Measurements from ENCODE around the gene GIPR. TPM values are rescaled to one million over a fixed set of nuclear protein-coding genes. Genes with fewer than 3 reads are reported as not detected.
"Not testable (repeated sequence)": the region's sequence is repeated elsewhere in the genome, so short reads cannot be mapped to it uniquely, and the experiment has no call there.

Gene GIPR
- total RNA-seq, 1 donor from 2014 or later: 3.4 TPM

DNA sequence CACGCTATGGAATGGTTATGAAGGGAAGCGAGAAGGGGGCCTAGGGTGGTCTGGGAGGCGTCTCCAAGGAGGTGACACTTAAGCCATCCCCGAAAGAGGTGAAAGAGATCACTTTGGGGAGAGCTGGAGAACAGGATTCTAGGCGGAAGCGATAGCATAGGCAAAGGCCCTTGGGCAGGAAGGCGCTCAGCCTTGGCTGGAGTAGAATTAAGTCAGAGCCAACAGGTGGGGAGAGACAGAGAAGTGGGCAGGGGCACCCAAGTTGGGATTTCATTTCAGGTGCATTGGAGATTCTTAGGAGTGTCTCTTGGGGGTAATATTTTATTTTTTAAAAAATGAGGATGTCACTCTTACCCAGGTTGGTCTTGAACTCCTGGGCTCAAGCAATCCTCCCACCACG lies 14.1 kb downstream of the GIPR start:
- DNase-seq (ENCODE audit: extremely low spot score in 2 of 2): no peak
- TF ChIP-seq POLR2AphosphoS5 (IDR thresholded peaks at IDR 0.05; ENCODE audit: insufficient read depth in 1 of 2, low read depth in 1 of 2): no peak
- TF ChIP-seq, protein P1, sequence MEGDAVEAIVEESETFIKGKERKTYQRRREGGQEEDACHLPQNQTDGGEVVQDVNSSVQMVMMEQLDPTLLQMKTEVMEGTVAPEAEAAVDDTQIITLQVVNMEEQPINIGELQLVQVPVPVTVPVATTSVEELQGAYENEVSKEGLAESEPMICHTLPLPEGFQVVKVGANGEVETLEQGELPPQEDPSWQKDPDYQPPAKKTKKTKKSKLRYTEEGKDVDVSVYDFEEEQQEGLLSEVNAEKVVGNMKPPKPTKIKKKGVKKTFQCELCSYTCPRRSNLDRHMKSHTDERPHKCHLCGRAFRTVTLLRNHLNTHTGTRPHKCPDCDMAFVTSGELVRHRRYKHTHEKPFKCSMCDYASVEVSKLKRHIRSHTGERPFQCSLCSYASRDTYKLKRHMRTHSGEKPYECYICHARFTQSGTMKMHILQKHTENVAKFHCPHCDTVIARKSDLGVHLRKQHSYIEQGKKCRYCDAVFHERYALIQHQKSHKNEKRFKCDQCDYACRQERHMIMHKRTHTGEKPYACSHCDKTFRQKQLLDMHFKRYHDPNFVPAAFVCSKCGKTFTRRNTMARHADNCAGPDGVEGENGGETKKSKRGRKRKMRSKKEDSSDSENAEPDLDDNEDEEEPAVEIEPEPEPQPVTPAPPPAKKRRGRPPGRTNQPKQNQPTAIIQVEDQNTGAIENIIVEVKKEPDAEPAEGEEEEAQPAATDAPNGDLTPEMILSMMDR (IDR thresholded peaks at IDR 0.05): no peak
- TF ChIP-seq POLR2A (IDR thresholded peaks at IDR 0.05): no peak
- intact Hi-C loops (cut with DNase I): no loop called here
- H3K27me3 ChIP-seq: no peaks in the 10 kb centered on the region
- H3K4me1 ChIP-seq: peaks cover 23% of the 10 kb centered on the region
- no peaks in the 10 kb centered on the region for H3K9me3 ChIP-seq
- H3K4me3 ChIP-seq: peak overlapping the region in 1 of 2 donors; percentile 39
- peak overlapping the region; percentile 70 for H3K27ac ChIP-seq
- peaks cover 0 to 16% of the 10 kb centered on the region in 2 donors for H3K36me3 ChIP-seq

DNA sequence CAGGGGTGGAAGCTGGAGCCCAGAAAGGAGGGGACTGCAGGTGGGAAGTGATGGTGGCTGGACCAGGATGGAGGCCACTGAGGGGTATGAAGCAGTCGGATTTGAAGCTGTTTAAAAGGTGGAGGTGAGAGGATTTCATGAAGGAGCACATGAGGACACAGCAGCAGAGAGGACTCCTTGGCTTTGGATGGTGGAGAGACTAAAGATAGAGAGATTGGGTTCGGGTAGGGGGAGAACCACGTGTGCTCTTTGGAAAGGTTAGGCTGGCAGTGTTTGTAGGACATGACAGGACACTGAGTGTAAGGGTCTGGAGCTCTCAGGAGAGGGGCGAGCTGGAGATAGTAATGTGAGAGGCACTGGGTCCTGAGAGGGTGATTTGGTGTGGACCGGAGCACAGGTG lies 14.9 kb downstream of the GIPR start:
- TF ChIP-seq, protein P1 (IDR thresholded peaks at IDR 0.05): no peak
- no peak for TF ChIP-seq POLR2AphosphoS5 (IDR thresholded peaks at IDR 0.05; ENCODE audit: insufficient read depth in 1 of 2, low read depth in 1 of 2)
- no peak for TF ChIP-seq POLR2A (IDR thresholded peaks at IDR 0.05)
- Histone ChIP-seq H3K4me1 (peaks cover 17% of the 10 kb centered on the region), H3K27ac (no peak overlapping the region), H3K9me3 (no peaks in the 10 kb centered on the region), H3K27me3 (no peaks in the 10 kb centered on the region), H3K36me3 (peaks cover 0 to 24% of the 10 kb centered on the region in 2 donors), H3K4me3 (no peak overlapping the region)
- intact Hi-C loops (cut with DNase I): no loop called here
- no peak for DNase-seq (ENCODE audit: extremely low spot score in 2 of 2)

GRCh38 chr19:45685045-45685444 lies 17.0 kb downstream of the GIPR start:
- peaks cover 0 to 34% of the 10 kb centered on the region in 2 donors for H3K36me3 ChIP-seq
- H3K4me3 ChIP-seq; H3K9me3 ChIP-seq; H3K27ac ChIP-seq; intact Hi-C loops (cut with DNase I); DNase-seq (ENCODE audit: extremely low spot score in 2 of 2); H3K27me3 ChIP-seq: not testable (repeated sequence)
- peaks cover 14% of the 10 kb centered on the region for H3K4me1 ChIP-seq

GRCh38 chr19:45687599-45687998 lies 19.6 kb downstream of the GIPR start:
- Histone ChIP-seq H3K36me3 (peaks cover 0 to 34% of the 10 kb centered on the region in 2 donors), H3K27me3 (no peaks in the 10 kb centered on the region), H3K4me3 (no peak overlapping the region), H3K9me3 (no peaks in the 10 kb centered on the region), H3K27ac (no peak overlapping the region), H3K4me1 (peaks cover 13% of the 10 kb centered on the region)
- intact Hi-C loops (cut with DNase I): no loop called here
- no peak for DNase-seq (ENCODE audit: extremely low spot score in 2 of 2)
- TF ChIP-seq POLR2A (IDR thresholded peaks at IDR 0.05) (no peak), POLR2AphosphoS5 (IDR thresholded peaks at IDR 0.05; ENCODE audit: insufficient read depth in 1 of 2, low read depth in 1 of 2) (no peak)
- TF ChIP-seq, protein P1 (IDR thresholded peaks at IDR 0.05): no peak

GRCh38 chr19:45691516-45692186 lies 23.6 kb downstream of the GIPR start, which contains the start of gene SNRPD2:
SNRPD2 (minus strand) TSS chr19:45691953; CDS start chr19:45691888, 65 bp downstream.
- Histone ChIP-seq H3K9me3 (no peaks in the 10 kb centered on the region), H3K36me3 (peaks cover 0 to 22% of the 10 kb centered on the region in 2 donors), H3K27me3 (no peaks in the 10 kb centered on the region), H3K4me3 (peak within 1 kb of the TSS; percentile 68 to 72), H3K4me1 (peaks cover 23% of the 10 kb centered on the region), H3K27ac (peak within 1 kb of the TSS; percentile 90)
- DNase-seq (ENCODE audit: extremely low spot score in 2 of 2): peak in 1 of 2 donors; percentile 95
- intact Hi-C loops (cut with DNase I): no loop called here
- TF ChIP-seq, protein P1 (IDR thresholded peaks at IDR 0.05): no peak
- peak; percentile 91 to 96 for TF ChIP-seq POLR2AphosphoS5 (IDR thresholded peaks at IDR 0.05; ENCODE audit: insufficient read depth in 1 of 2, low read depth in 1 of 2)
- TF ChIP-seq POLR2A (IDR thresholded peaks at IDR 0.05): peak in 1 of 2 donors; percentile 76

Measured in vagina (tissue), 2 donors.